ENCODE results near the gene HS3ST3A1. TPM values are rescaled to one million over a fixed set of nuclear protein-coding genes. Genes with fewer than 3 reads are reported as not detected.

Gene HS3ST3A1
- total and polyA plus RNA-seq, 2 donors from 2014 or later: 1.2 to 2.2 TPM

DNA sequence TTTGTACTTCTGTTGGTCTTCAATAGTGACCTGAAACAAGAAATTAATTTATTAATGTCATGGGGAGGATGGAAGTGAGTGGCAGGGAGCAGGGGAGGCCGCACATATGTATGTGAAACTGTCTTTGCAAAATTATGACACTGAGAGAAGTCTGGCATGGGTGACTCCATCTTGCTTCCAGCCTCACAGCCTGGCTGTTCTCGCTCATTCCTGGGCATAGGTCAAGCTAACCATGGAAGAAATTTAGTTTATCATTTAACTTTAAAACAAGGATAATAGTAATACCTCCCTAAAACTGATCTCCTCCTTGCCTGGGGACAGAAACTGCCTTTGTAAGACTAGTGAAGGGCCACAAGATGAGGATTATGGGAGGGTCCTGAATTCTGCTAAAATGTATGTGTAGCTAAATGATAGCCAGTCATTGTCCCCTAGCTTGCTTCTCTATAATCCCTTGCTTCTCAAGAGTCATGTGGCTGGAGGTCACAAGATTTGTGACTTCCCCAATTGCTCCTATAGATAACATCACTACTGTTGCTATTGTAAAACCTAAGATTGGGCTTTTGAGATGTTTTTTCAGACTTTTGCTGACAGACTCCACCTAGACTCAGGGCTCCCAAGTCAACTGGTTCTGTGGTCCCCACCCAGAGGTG lies 126.0 kb downstream of the HS3ST3A1 start:
- Histone ChIP-seq H3K4me1 (ENCODE audit: control insufficient read depth in 2 of 3, insufficient read depth in 2 of 3, low read depth in 1 of 3, low read length in 3 of 3) (no peaks in the 10 kb centered on the region), H3K4me3 (ENCODE audit: low read length in 3 of 3) (no peak overlapping the region), H3K9ac (ENCODE audit: low read length in 3 of 3) (no peak overlapping the region), H3K9me3 (ENCODE audit: control insufficient read depth in 2 of 3, insufficient read depth in 1 of 3, low read length in 3 of 3) (peaks cover 0 to 3% (median 0%) of the 10 kb centered on the region in 3 donors), H3K27ac (ENCODE audit: low read depth in 2 of 2, low read length in 2 of 2) (no peak overlapping the region), H3K27me3 (ENCODE audit: control insufficient read depth, insufficient read depth, low read length) (no peaks in the 10 kb centered on the region), H3K36me3 (ENCODE audit: control insufficient read depth in 2 of 3, insufficient read depth in 3 of 3, low read length in 3 of 3) (no peaks in the 10 kb centered on the region)
- DNase-seq (no peak), FAIRE-seq (no peak)
- intact Hi-C loops (cut with DNase I): no loop called here
- TF ChIP-seq CTCF (IDR thresholded peaks at IDR 0.05; ENCODE audit: borderline replicate concordance, extremely low read depth, insufficient read depth): no peak

DNA sequence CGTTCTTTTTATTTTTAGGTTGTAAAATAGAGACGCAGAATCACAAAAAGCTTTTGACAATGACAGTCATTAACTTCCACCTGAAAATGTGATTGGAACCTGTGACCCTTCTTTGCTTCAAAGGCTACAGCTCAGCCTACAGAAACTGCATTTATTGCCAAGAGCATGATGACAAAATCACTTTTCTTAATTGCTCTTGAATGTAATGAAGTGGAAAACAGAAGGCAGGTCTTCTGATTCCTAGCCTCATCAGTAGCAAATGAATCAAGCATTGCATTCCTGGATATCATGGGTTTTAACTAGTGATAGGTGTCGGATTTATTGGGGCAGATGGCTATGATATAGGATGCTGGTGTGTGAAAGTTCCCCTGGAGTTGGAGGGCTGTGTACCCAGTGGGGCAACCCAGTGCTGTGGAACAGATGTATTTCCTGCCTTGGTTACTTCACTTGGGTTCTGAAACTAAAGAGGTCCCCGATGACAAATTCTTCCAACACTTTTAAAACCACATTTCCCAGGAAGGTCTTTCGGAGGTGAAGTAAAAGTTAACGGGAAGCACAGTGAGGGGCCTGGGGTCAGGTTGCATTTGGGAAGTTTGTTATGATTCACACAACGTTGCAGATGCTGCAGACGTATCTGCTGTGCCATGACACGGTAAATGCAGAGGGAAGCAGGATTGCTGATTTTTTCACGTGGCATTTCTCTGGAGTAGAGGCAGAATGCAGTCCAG lies 127.5 kb downstream of the HS3ST3A1 start:
- Histone ChIP-seq H3K9me3 (ENCODE audit: control insufficient read depth in 2 of 3, insufficient read depth in 1 of 3, low read length in 3 of 3) (no peaks in the 10 kb centered on the region), H3K9ac (ENCODE audit: low read length in 3 of 3) (no peak overlapping the region), H3K4me3 (ENCODE audit: low read length in 3 of 3) (no peak overlapping the region), H3K36me3 (ENCODE audit: control insufficient read depth in 2 of 3, insufficient read depth in 3 of 3, low read length in 3 of 3) (no peaks in the 10 kb centered on the region), H3K4me1 (ENCODE audit: control insufficient read depth in 2 of 3, insufficient read depth in 2 of 3, low read depth in 1 of 3, low read length in 3 of 3) (no peaks in the 10 kb centered on the region), H3K27ac (ENCODE audit: low read depth in 2 of 2, low read length in 2 of 2) (no peak overlapping the region), H3K27me3 (ENCODE audit: control insufficient read depth, insufficient read depth, low read length) (no peaks in the 10 kb centered on the region)
- no peak for FAIRE-seq
- no peak for TF ChIP-seq CTCF (IDR thresholded peaks at IDR 0.05; ENCODE audit: borderline replicate concordance, extremely low read depth, insufficient read depth)
- intact Hi-C loops (cut with DNase I): no loop called here
- no peak for DNase-seq

DNA sequence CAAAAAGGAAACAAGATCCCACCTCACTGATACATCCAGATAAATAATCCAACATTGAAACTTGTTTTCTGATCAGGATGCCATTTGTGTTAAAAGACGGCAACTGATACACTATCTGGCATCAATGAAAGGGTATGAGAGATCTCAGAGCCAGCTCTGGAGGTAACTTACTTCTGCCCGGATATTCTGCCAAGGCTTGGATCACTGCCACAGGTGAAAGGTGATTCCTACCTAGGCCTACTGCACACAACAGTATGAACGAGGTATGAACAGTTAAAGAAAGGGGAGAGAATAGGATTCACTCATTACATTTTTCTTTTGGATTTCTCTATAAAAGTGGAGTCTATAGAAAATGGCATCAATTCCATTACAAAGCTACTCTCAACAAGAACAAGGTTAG lies 136.1 kb downstream of the HS3ST3A1 start:
- no peak overlapping the region for H3K9ac ChIP-seq (ENCODE audit: low read length in 3 of 3)
- intact Hi-C loops (cut with DNase I): no loop called here

More for the DNA sequence above, 136.1 kb downstream of the HS3ST3A1 start:
- DNase-seq (no peak), FAIRE-seq (no peak)
- no peak for TF ChIP-seq CTCF (IDR thresholded peaks at IDR 0.05; ENCODE audit: borderline replicate concordance, extremely low read depth, insufficient read depth)
- H3K36me3 ChIP-seq (ENCODE audit: control insufficient read depth in 2 of 3, insufficient read depth in 3 of 3, low read length in 3 of 3): no peaks in the 10 kb centered on the region
- no peaks in the 10 kb centered on the region for H3K9me3 ChIP-seq (ENCODE audit: control insufficient read depth in 2 of 3, insufficient read depth in 1 of 3, low read length in 3 of 3)
- H3K27me3 ChIP-seq (ENCODE audit: control insufficient read depth, insufficient read depth, low read length): no peaks in the 10 kb centered on the region
- no peak overlapping the region for H3K4me3 ChIP-seq (ENCODE audit: low read length in 3 of 3)
- no peaks in the 10 kb centered on the region for H3K4me1 ChIP-seq (ENCODE audit: control insufficient read depth in 2 of 3, insufficient read depth in 2 of 3, low read depth in 1 of 3, low read length in 3 of 3)
- no peak overlapping the region for H3K27ac ChIP-seq (ENCODE audit: low read depth in 2 of 2, low read length in 2 of 2)
